Gastrocnemius medialis (tissue), 4 donors: Measurements from ENCODE around the gene ATXN7L1. TPM values are rescaled to one million over a fixed set of nuclear protein-coding genes. Genes with fewer than 3 reads are reported as not detected.

Experiments
- ATAC-seq, 2 donors: fragments of 150-250 bp; one replicate each; pipeline ENCODE4 v1.9.1; 2016
- DNase-seq, 2 donors: peaks; one replicate each; pipeline ENCODE4 v3.0.0-alpha.2; 2019
- H3K27ac ChIP-seq, 4 donors: fragments of 200-600 bp; sonication (generic); 1 replicate in 1 of 4; 2 replicates in 3 of 4; pipeline ENCODE4 v1.5.1; 2016 to 2018; ENCODE audit warnings: mild to moderate bottlenecking in 2 of 4, moderate library complexity in 1 of 4
- H3K27me3 ChIP-seq, 3 donors: fragments of 200-600 bp; sonication (generic) in 2 of 3; 1 replicate in 1 of 3; 2 replicates in 2 of 3; pipeline versions ENCODE4 v1.5.1 to v1.6.0; 2016 to 2019; ENCODE audit warnings: mild to moderate bottlenecking in 1 of 3, moderate library complexity in 1 of 3
- H3K36me3 ChIP-seq, 2 donors: fragments of 200-600 bp; sonication (generic) in 1 of 2; one replicate each; pipeline ENCODE4 v1.5.1; 2017 to 2018
- H3K4me1 ChIP-seq, 2 donors: fragments of 200-600 bp; sonication (generic) in 1 of 2; one replicate each; pipeline ENCODE4 v1.5.1; 2016 to 2017; ENCODE audit warnings: mild to moderate bottlenecking in 2 of 2
- H3K4me3 ChIP-seq, 4 donors: fragments of 200-600 bp; sonication (generic) in 3 of 4; 1 replicate in 1 of 4; 2 replicates in 3 of 4; pipeline ENCODE4 v1.5.1; 2016 to 2019; ENCODE audit warnings: mild to moderate bottlenecking in 2 of 4
- H3K9me3 ChIP-seq, 3 donors: fragments of 200-600 bp; sonication (generic) in 2 of 3; 1 replicate in 1 of 3; 2 replicates in 2 of 3; pipeline ENCODE4 v1.5.1; 2016 to 2019
- CTCF ChIP-seq, 5 experiments: fragments of 450-650 bp in 3 of 5; fragments of 200-600 bp in 2 of 5; sonication (generic) in 2 of 5; IDR thresholded peaks in 4 of 5; conservative IDR thresholded peaks in 1 of 5; 1 replicate in 4 of 5; 2 replicates in 1 of 5; pipeline ENCODE4 v1.5.1; 2016 to 2019; ENCODE audit warnings: antibody characterized with exemption in 5 of 5, mild to moderate bottlenecking in 3 of 5, moderate library complexity in 3 of 5
- POLR2A ChIP-seq, 2 donors: fragments of 450-650 bp; IDR thresholded peaks; one replicate each; pipeline ENCODE4 v1.6.1; 2017; ENCODE audit warnings: antibody characterized with exemption in 2 of 2, mild to moderate bottlenecking in 2 of 2, moderate library complexity in 2 of 2
- in situ Hi-C, 4 donors: fragments of 200-750 bp; cut with MboI; loops; one replicate each; pipeline versions ENCODE4 v1.15.0 to v1.8.0; 2017; ENCODE audit warnings: low sequenced_read_pairs in 4 of 4
- intact Hi-C: fragments of 100-400 bp; cut with DNase I; formaldehyde crosslinking; loops from one replicate; pipeline ENCODE4 v1.15.1; 2023; ENCODE audit warnings: low total_unique reads
- total RNA-seq, 4 donors: library from RNA; depleted of rRNA; stranded (reverse); fragments of >200 nt; gene quantifications; one replicate each; pipeline versions ENCODE4 v1.1.0 to v1.2.3, GENCODE V29; 2016

ATXN7L1 gene
- total RNA-seq, 4 donors from 2014 or later, result 1.6 to 6.6 (median 4.8) TPM

GRCh38 chr7:105920766-105921165 is 44.4 kb upstream of the ATXN7L1 start:
- in situ Hi-C loops, result no loop called here
- Histone ChIP-seq H3K27ac (no peak overlapping the region), H3K9me3 (no peaks in the 10 kb centered on the region), H3K4me3 (no peak overlapping the region), H3K4me1 (no peaks in the 10 kb centered on the region), H3K27me3 (no peaks in the 10 kb centered on the region), H3K36me3 (no peaks in the 10 kb centered on the region)
- DNase-seq (no peak), ATAC-seq (no peak)
- intact Hi-C loops, result no loop called here
- TF ChIP-seq CTCF (IDR thresholded peaks at IDR 0.05 in 4 of 5, conservative IDR thresholded peaks at IDR 0.05 in 1 of 5) (no peak), POLR2A (IDR thresholded peaks at IDR 0.05) (no peak)

GRCh38 chr7:105917659-105918058 is 41.3 kb upstream of the ATXN7L1 start:
- no peaks in the 10 kb centered on the region for H3K36me3 ChIP-seq
- in situ Hi-C loops (no loop called here), intact Hi-C loops (no loop called here)
- no peak overlapping the region for H3K4me3 ChIP-seq
- DNase-seq (no peak), ATAC-seq (no peak)
- no peaks in the 10 kb centered on the region for H3K9me3 ChIP-seq
- no peak overlapping the region for H3K27ac ChIP-seq
- H3K4me1 ChIP-seq, result no peaks in the 10 kb centered on the region
- TF ChIP-seq POLR2A (IDR thresholded peaks at IDR 0.05) (no peak), CTCF (IDR thresholded peaks at IDR 0.05 in 4 of 5, conservative IDR thresholded peaks at IDR 0.05 in 1 of 5) (no peak)
- H3K27me3 ChIP-seq, result no peaks in the 10 kb centered on the region

GRCh38 chr7:105916603-105917002 is 40.2 kb upstream of the ATXN7L1 start:
- H3K9me3 ChIP-seq, result no peaks in the 10 kb centered on the region
- ATAC-seq (no peak), DNase-seq (no peak)
- no peak overlapping the region for H3K27ac ChIP-seq
- no peaks in the 10 kb centered on the region for H3K27me3 ChIP-seq
- no peak overlapping the region for H3K4me3 ChIP-seq
- intact Hi-C loops (no loop called here), in situ Hi-C loops (no loop called here)
- H3K4me1 ChIP-seq, result no peaks in the 10 kb centered on the region
- no peaks in the 10 kb centered on the region for H3K36me3 ChIP-seq
- TF ChIP-seq CTCF (IDR thresholded peaks at IDR 0.05 in 4 of 5, conservative IDR thresholded peaks at IDR 0.05 in 1 of 5) (no peak), POLR2A (IDR thresholded peaks at IDR 0.05) (no peak)

- intact Hi-C loops (no loop called here), in situ Hi-C loops (no loop called here)
- no peak overlapping the region for H3K4me3 ChIP-seq
- no peaks in the 10 kb centered on the region for H3K9me3 ChIP-seq
- no peaks in the 10 kb centered on the region for H3K27me3 ChIP-seq
- TF ChIP-seq CTCF (IDR thresholded peaks at IDR 0.05 in 4 of 5, conservative IDR thresholded peaks at IDR 0.05 in 1 of 5) (no peak), POLR2A (IDR thresholded peaks at IDR 0.05) (no peak)
- H3K36me3 ChIP-seq, result no peaks in the 10 kb centered on the region
- ATAC-seq, result no peak
- H3K4me1 ChIP-seq, result no peaks in the 10 kb centered on the region
- no peak overlapping the region for H3K27ac ChIP-seq
- DNase-seq, result no peak
Measured at GRCh38 chr7:105913947-105914346, 37.5 kb upstream of the ATXN7L1 start.

GRCh38 chr7:105911961-105912575 is 35.7 kb upstream of the ATXN7L1 start:
- Histone ChIP-seq H3K4me3 (no peak overlapping the region), H3K27ac (no peak overlapping the region), H3K4me1 (no peaks in the 10 kb centered on the region), H3K36me3 (no peaks in the 10 kb centered on the region), H3K9me3 (no peaks in the 10 kb centered on the region), H3K27me3 (no peaks in the 10 kb centered on the region)
- ATAC-seq, result no peak
- intact Hi-C loops (no loop called here), in situ Hi-C loops (no loop called here)
- TF ChIP-seq POLR2A (IDR thresholded peaks at IDR 0.05), result no peak
- no peak for TF ChIP-seq CTCF (IDR thresholded peaks at IDR 0.05 in 4 of 5, conservative IDR thresholded peaks at IDR 0.05 in 1 of 5)
- DNase-seq, result no peak
